ENCODE data around the gene PDCD6IP.

DNA sequence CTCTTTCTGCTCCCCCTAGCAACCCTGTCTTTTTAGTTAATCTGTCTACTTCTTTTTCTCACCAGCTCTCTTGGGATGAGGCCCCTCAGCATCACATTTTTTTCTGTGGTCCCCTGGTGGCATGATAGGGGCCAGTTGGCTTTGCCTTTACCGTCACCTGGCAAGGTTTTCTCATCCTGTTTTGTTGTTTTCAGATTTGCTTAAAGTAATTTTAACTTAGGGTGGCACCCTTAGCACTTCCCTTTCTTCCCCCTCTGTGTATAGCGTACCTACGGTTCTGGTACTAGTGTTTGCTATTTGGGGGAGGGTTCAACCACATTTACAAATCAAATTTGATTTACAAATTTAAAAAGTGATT is 35.6 kb downstream of the PDCD6IP start:
- TF ChIP-seq CTCF (IDR thresholded peaks at IDR 0.05; ENCODE audit: insufficient read depth, low read depth, low read length) (no peak), EZH2 (IDR thresholded peaks at IDR 0.05; ENCODE audit: insufficient read depth, low read length) (no peak)

All from astrocyte (in vitro differentiated cells and primary cell).